Activated naive CD4-positive, alpha-beta T cell treated with anti-CD3 and anti-CD28 coated beads, Interleukin-2, amount 10 ng/mL, durations not matched to agents 5 hours and 36 hours (primary cell): Measurements from ENCODE around the gene SEMA3A. TPM values are rescaled to one million over a fixed set of nuclear protein-coding genes. Genes with fewer than 3 reads are reported as not detected.

Experiments used
- total RNA-seq, 2 experiments: library from RNA; stranded (reverse); gene quantifications; one replicate each; pipeline ENCODE4 v1.2.3, GENCODE V29; 2021

SEMA3A gene
- 1 to 10 TPM; 1.8 to 3.9 TPM for total RNA-seq

DNA sequence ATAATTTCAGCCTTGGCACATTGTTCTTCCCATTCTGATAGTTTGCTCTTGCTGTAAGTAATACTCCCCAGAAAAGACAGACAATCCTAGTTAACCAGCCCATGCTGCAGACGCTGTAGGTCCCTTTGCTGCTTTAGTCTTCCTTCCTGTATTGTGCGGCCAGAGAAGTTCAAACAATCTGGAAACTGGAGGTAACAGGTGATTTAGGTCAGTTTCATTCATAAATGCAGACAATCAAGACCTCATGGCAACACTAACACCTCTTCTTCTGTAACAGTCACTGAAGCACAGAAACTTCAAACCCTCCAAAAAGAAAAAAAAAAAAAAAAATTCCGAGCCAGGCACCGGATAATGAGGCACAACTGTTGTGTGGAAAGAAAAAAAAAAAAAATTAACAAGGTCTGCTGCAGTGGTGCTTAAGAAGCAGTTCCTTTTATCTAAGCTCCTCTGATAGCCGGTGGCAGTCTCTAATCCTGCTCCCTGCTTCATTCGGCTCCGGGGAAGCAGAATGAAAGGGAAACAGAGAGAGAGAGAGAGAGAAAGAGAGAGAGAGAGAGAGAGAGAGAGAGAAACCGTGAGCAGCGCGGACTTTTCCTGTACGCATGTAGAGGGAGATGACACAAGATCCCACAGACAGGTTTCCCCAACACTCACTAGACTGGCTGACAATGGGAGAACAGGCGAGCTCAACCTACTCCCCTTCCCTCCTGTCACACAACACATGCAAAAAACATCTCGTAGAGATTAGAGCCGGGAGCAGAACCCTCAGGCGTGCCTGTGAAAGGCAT is at the start of gene SEMA3A:
TSS of gene SEMA3A (minus strand) at position 306 of the 788 bp plus-strand sequence. CDS start at position 103, 203 bp downstream.

